Measurements from ENCODE around the gene CX3CR1. TPM values are rescaled to one million over a fixed set of nuclear protein-coding genes. Genes with fewer than 3 reads are reported as not detected.

CX3CR1 gene
- total RNA-seq, 1 donor from 2014 or later = not detected

- no peak for DNase-seq (ENCODE audit: low read depth)
- H3K36me3 ChIP-seq (ENCODE audit: control insufficient read depth, insufficient read depth, low read length) = no peaks in the 10 kb centered on the region
- peaks cover 5% of the 10 kb centered on the region for H3K27me3 ChIP-seq (ENCODE audit: control insufficient read depth, insufficient read depth, low read length)
- TF ChIP-seq CTCF (IDR thresholded peaks at IDR 0.05; ENCODE audit: insufficient read depth, low read length, poor library complexity, severe bottlenecking) = no peak
- no peak overlapping the region for H3K4me3 ChIP-seq (ENCODE audit: low read depth, low read length)
Observed at GRCh38 chr3:39269528-39269927, 10.3 kb downstream of the CX3CR1 start.

GRCh38 chr3:39268549-39268900 is 11.3 kb downstream of the CX3CR1 start:
- Histone ChIP-seq H3K27me3 (ENCODE audit: control insufficient read depth, insufficient read depth, low read length) (peaks cover 2% of the 10 kb centered on the region), H3K4me3 (ENCODE audit: low read depth, low read length) (no peak overlapping the region), H3K36me3 (ENCODE audit: control insufficient read depth, insufficient read depth, low read length) (no peaks in the 10 kb centered on the region)
- TF ChIP-seq CTCF (IDR thresholded peaks at IDR 0.05; ENCODE audit: insufficient read depth, low read length, poor library complexity, severe bottlenecking) = no peak
- DNase-seq (ENCODE audit: low read depth) = no peak

- H3K4me3 ChIP-seq (ENCODE audit: low read depth, low read length) = no peak overlapping the region
- TF ChIP-seq CTCF (IDR thresholded peaks at IDR 0.05; ENCODE audit: insufficient read depth, low read length, poor library complexity, severe bottlenecking) = no peak
- H3K36me3 ChIP-seq (ENCODE audit: control insufficient read depth, insufficient read depth, low read length) = no peaks in the 10 kb centered on the region
- DNase-seq (ENCODE audit: low read depth) = no peak
- peaks cover 2% of the 10 kb centered on the region for H3K27me3 ChIP-seq (ENCODE audit: control insufficient read depth, insufficient read depth, low read length)
Observed at GRCh38 chr3:39267631-39268548, 11.9 kb downstream of the CX3CR1 start.

GRCh38 chr3:39264053-39264452 is 15.8 kb downstream of the CX3CR1 start:
- Histone ChIP-seq H3K27me3 (ENCODE audit: control insufficient read depth, insufficient read depth, low read length) (peaks cover 7% of the 10 kb centered on the region), H3K36me3 (ENCODE audit: control insufficient read depth, insufficient read depth, low read length) (no peaks in the 10 kb centered on the region), H3K4me3 (ENCODE audit: low read depth, low read length) (no peak overlapping the region)
- DNase-seq (ENCODE audit: low read depth) = no peak
- no peak for TF ChIP-seq CTCF (IDR thresholded peaks at IDR 0.05; ENCODE audit: insufficient read depth, low read length, poor library complexity, severe bottlenecking)

- Histone ChIP-seq H3K27me3 (ENCODE audit: control insufficient read depth, insufficient read depth, low read length) (peaks cover 7% of the 10 kb centered on the region), H3K4me3 (ENCODE audit: low read depth, low read length) (no peak overlapping the region), H3K36me3 (ENCODE audit: control insufficient read depth, insufficient read depth, low read length) (no peaks in the 10 kb centered on the region)
- DNase-seq (ENCODE audit: low read depth) = no peak
- no peak for TF ChIP-seq CTCF (IDR thresholded peaks at IDR 0.05; ENCODE audit: insufficient read depth, low read length, poor library complexity, severe bottlenecking)
Observed at GRCh38 chr3:39263576-39263975, 16.3 kb downstream of the CX3CR1 start.

GRCh38 chr3:39262846-39263245 is 17.0 kb downstream of the CX3CR1 start:
- no peak for DNase-seq (ENCODE audit: low read depth)

More at GRCh38 chr3:39262846-39263245, 17.0 kb downstream of the CX3CR1 start:
- Histone ChIP-seq H3K27me3 (ENCODE audit: control insufficient read depth, insufficient read depth, low read length) (peaks cover 7% of the 10 kb centered on the region), H3K4me3 (ENCODE audit: low read depth, low read length) (no peak overlapping the region), H3K36me3 (ENCODE audit: control insufficient read depth, insufficient read depth, low read length) (no peaks in the 10 kb centered on the region)
- TF ChIP-seq CTCF (IDR thresholded peaks at IDR 0.05; ENCODE audit: insufficient read depth, low read length, poor library complexity, severe bottlenecking) = no peak

Measured in kidney epithelial cell (primary cell).